ENCODE measurements around the gene SOX5. TPM values are rescaled to one million over a fixed set of nuclear protein-coding genes. Genes with fewer than 3 reads are reported as not detected.
"Not testable (repeated sequence)": the region's sequence is repeated elsewhere in the genome, so short reads cannot be mapped to it uniquely, and the experiment has no call there.

Gene SOX5
- total RNA-seq, 2 experiments from 2014 or later, result 0.50 TPM; not detected in 1

- H3K4me1 Mint-ChIP-seq, result no peaks in the 10 kb centered on the region
- H3K4me3 Mint-ChIP-seq, result no peak overlapping the region
- no peaks in the 10 kb centered on the region for H3K9me3 Mint-ChIP-seq (ENCODE audit: low read depth)
- no peaks in the 10 kb centered on the region for H3K27me3 Mint-ChIP-seq
- CTCF ChIA-PET, result no interaction called here
- ATAC-seq, result no peak
- H3K27ac Mint-ChIP-seq, result no peak overlapping the region
- no peak for DNase-seq
- no peaks in the 10 kb centered on the region for H3K36me3 Mint-ChIP-seq
These were observed 101.6 kb downstream of the SOX5 start for GRCh38 chr12:23847857-23848256.

- H3K4me1 Mint-ChIP-seq, result no peaks in the 10 kb centered on the region
- no peaks in the 10 kb centered on the region for H3K27me3 Mint-ChIP-seq
- no peaks in the 10 kb centered on the region for H3K9me3 Mint-ChIP-seq (ENCODE audit: low read depth)
- DNase-seq, result no peak
- H3K27ac Mint-ChIP-seq, result no peak overlapping the region
- no peak overlapping the region for H3K4me3 Mint-ChIP-seq
- ATAC-seq, result no peak
- H3K36me3 Mint-ChIP-seq, result no peaks in the 10 kb centered on the region
- CTCF ChIA-PET, result no interaction called here
These were observed 105.5 kb downstream of the SOX5 start for GRCh38 chr12:23843958-23844357.

GRCh38 chr12:23834076-23834475, 115.4 kb downstream of the SOX5 start:
- H3K36me3 Mint-ChIP-seq, result no peaks in the 10 kb centered on the region
- no peak overlapping the region for H3K27ac Mint-ChIP-seq
- H3K4me3 Mint-ChIP-seq, result no peak overlapping the region
- ATAC-seq (no peak), DNase-seq (no peak)
- H3K27me3 Mint-ChIP-seq, result no peaks in the 10 kb centered on the region
- H3K4me1 Mint-ChIP-seq, result no peaks in the 10 kb centered on the region
- CTCF ChIA-PET, result no interaction called here
- no peaks in the 10 kb centered on the region for H3K9me3 Mint-ChIP-seq (ENCODE audit: low read depth)

GRCh38 chr12:23831739-23832138, 117.7 kb downstream of the SOX5 start:
- H3K4me1 Mint-ChIP-seq, result no peaks in the 10 kb centered on the region
- CTCF ChIA-PET, result no interaction called here
- H3K9me3 Mint-ChIP-seq (ENCODE audit: low read depth), result peaks cover under 1% of the 10 kb centered on the region
- H3K4me3 Mint-ChIP-seq, result no peak overlapping the region
- H3K36me3 Mint-ChIP-seq, result no peaks in the 10 kb centered on the region
- no peak for DNase-seq
- no peak overlapping the region for H3K27ac Mint-ChIP-seq
- ATAC-seq, result no peak
- H3K27me3 Mint-ChIP-seq, result no peaks in the 10 kb centered on the region

- peaks cover 5% of the 10 kb centered on the region for H3K9me3 Mint-ChIP-seq (ENCODE audit: low read depth)
- CTCF ChIA-PET, result interaction anchor here (0.7 kb wide), 1 partner anchor 15 kb away, joined by 3 read pairs; no protein-coding TSS in a partner anchor
- H3K27ac Mint-ChIP-seq, result no peak overlapping the region
- no peak for ATAC-seq
- H3K27me3 Mint-ChIP-seq, result no peaks in the 10 kb centered on the region
- no peaks in the 10 kb centered on the region for H3K4me1 Mint-ChIP-seq
- no peak for DNase-seq
- no peak overlapping the region for H3K4me3 Mint-ChIP-seq
- no peaks in the 10 kb centered on the region for H3K36me3 Mint-ChIP-seq
These were observed 119.3 kb downstream of the SOX5 start for GRCh38 chr12:23830210-23830609.

GRCh38 chr12:23827353-23827752, 122.1 kb downstream of the SOX5 start:
- Mint-ChIP-seq H3K27ac (no peak overlapping the region), H3K4me3 (no peak overlapping the region), H3K9me3 (ENCODE audit: low read depth) (peaks cover 10% of the 10 kb centered on the region), H3K27me3 (no peaks in the 10 kb centered on the region), H3K36me3 (no peaks in the 10 kb centered on the region), H3K4me1 (no peaks in the 10 kb centered on the region)
- CTCF ChIA-PET, result no interaction called here
- DNase-seq (no peak), ATAC-seq (no peak)

- H3K4me1 Mint-ChIP-seq, CTCF ChIA-PET, H3K27ac Mint-ChIP-seq, DNase-seq, H3K36me3 Mint-ChIP-seq, H3K4me3 Mint-ChIP-seq, H3K27me3 Mint-ChIP-seq, ATAC-seq: not testable (repeated sequence)
- peaks cover 10% of the 10 kb centered on the region for H3K9me3 Mint-ChIP-seq (ENCODE audit: low read depth)
These were observed 124.3 kb downstream of the SOX5 start for GRCh38 chr12:23825124-23825523.

- peaks cover 10% of the 10 kb centered on the region for H3K9me3 Mint-ChIP-seq (ENCODE audit: low read depth)
- no peak overlapping the region for H3K4me3 Mint-ChIP-seq
- no peaks in the 10 kb centered on the region for H3K27me3 Mint-ChIP-seq
- DNase-seq (no peak), ATAC-seq (no peak)
- H3K27ac Mint-ChIP-seq, result no peak overlapping the region
- H3K4me1 Mint-ChIP-seq, result no peaks in the 10 kb centered on the region
- no peaks in the 10 kb centered on the region for H3K36me3 Mint-ChIP-seq
- CTCF ChIA-PET, result no interaction called here
These were observed 125.1 kb downstream of the SOX5 start for GRCh38 chr12:23824358-23824757.

GRCh38 chr12:23822883-23823282, 126.6 kb downstream of the SOX5 start:
- CTCF ChIA-PET, ATAC-seq: not testable (repeated sequence)

GRCh38 chr12:23817345-23817744, 132.1 kb downstream of the SOX5 start:
- H3K4me1 Mint-ChIP-seq, result no peaks in the 10 kb centered on the region
- ATAC-seq, result no peak

More at GRCh38 chr12:23822883-23823282, 126.6 kb downstream of the SOX5 start:
- not testable (repeated sequence) for H3K27me3 Mint-ChIP-seq, H3K4me1 Mint-ChIP-seq, DNase-seq, H3K36me3 Mint-ChIP-seq, H3K4me3 Mint-ChIP-seq, H3K27ac Mint-ChIP-seq
- peaks cover 10% of the 10 kb centered on the region for H3K9me3 Mint-ChIP-seq (ENCODE audit: low read depth)

GRCh38 chr12:23816394-23816851, 133.0 kb downstream of the SOX5 start:
- no peak for ATAC-seq
- Mint-ChIP-seq H3K4me3 (no peak overlapping the region), H3K36me3 (no peaks in the 10 kb centered on the region), H3K27ac (no peak overlapping the region), H3K4me1 (no peaks in the 10 kb centered on the region), H3K27me3 (no peaks in the 10 kb centered on the region), H3K9me3 (ENCODE audit: low read depth) (no peaks in the 10 kb centered on the region)
- no peak for DNase-seq
- CTCF ChIA-PET, result no interaction called here

More at GRCh38 chr12:23817345-23817744, 132.1 kb downstream of the SOX5 start:
- H3K9me3 Mint-ChIP-seq (ENCODE audit: low read depth), result no peaks in the 10 kb centered on the region
- CTCF ChIA-PET, result no interaction called here
- DNase-seq, result no peak
- H3K36me3 Mint-ChIP-seq, result no peaks in the 10 kb centered on the region
- no peaks in the 10 kb centered on the region for H3K27me3 Mint-ChIP-seq
- no peak overlapping the region for H3K4me3 Mint-ChIP-seq
- no peak overlapping the region for H3K27ac Mint-ChIP-seq

- Mint-ChIP-seq H3K9me3 (ENCODE audit: low read depth) (no peaks in the 10 kb centered on the region), H3K4me1 (no peaks in the 10 kb centered on the region), H3K36me3 (no peaks in the 10 kb centered on the region), H3K27ac (no peak overlapping the region), H3K27me3 (no peaks in the 10 kb centered on the region), H3K4me3 (no peak overlapping the region)
- CTCF ChIA-PET, result no interaction called here
- ATAC-seq, result no peak
- DNase-seq, result no peak
These were observed 133.7 kb downstream of the SOX5 start for GRCh38 chr12:23815810-23816209.

GRCh38 chr12:23813206-23813605, 136.3 kb downstream of the SOX5 start:
- ATAC-seq (no peak), DNase-seq (no peak)
- Mint-ChIP-seq H3K4me3 (no peak overlapping the region), H3K36me3 (no peaks in the 10 kb centered on the region), H3K27me3 (no peaks in the 10 kb centered on the region), H3K9me3 (ENCODE audit: low read depth) (no peaks in the 10 kb centered on the region), H3K4me1 (no peaks in the 10 kb centered on the region), H3K27ac (no peak overlapping the region)
- CTCF ChIA-PET, result no interaction called here

GRCh38 chr12:23810329-23810902, 139.1 kb downstream of the SOX5 start:
- ATAC-seq (no peak), DNase-seq (no peak)
- CTCF ChIA-PET, result no interaction called here
- Mint-ChIP-seq H3K4me1 (no peaks in the 10 kb centered on the region), H3K27me3 (no peaks in the 10 kb centered on the region), H3K4me3 (no peak overlapping the region), H3K36me3 (no peaks in the 10 kb centered on the region), H3K27ac (no peak overlapping the region), H3K9me3 (ENCODE audit: low read depth) (no peaks in the 10 kb centered on the region)

- Mint-ChIP-seq H3K4me3 (no peak overlapping the region), H3K27me3 (no peaks in the 10 kb centered on the region), H3K4me1 (no peaks in the 10 kb centered on the region), H3K27ac (no peak overlapping the region), H3K36me3 (no peaks in the 10 kb centered on the region), H3K9me3 (ENCODE audit: low read depth) (peaks cover 2% of the 10 kb centered on the region)
- DNase-seq (no peak), ATAC-seq (no peak)
- CTCF ChIA-PET, result no interaction called here
These were observed 145.9 kb downstream of the SOX5 start for GRCh38 chr12:23803540-23803939.
